Measurements from ENCODE around the gene RNF31. TPM values are rescaled to one million over a fixed set of nuclear protein-coding genes. Genes with fewer than 3 reads are reported as not detected.

The RNF31 gene
- total and polyA plus RNA-seq, 2 of the 13 experiments (the other 11 are each of a cell fraction or from before 2014, with no cell fraction given) = 48.2 to 86.8 TPM

DNA sequence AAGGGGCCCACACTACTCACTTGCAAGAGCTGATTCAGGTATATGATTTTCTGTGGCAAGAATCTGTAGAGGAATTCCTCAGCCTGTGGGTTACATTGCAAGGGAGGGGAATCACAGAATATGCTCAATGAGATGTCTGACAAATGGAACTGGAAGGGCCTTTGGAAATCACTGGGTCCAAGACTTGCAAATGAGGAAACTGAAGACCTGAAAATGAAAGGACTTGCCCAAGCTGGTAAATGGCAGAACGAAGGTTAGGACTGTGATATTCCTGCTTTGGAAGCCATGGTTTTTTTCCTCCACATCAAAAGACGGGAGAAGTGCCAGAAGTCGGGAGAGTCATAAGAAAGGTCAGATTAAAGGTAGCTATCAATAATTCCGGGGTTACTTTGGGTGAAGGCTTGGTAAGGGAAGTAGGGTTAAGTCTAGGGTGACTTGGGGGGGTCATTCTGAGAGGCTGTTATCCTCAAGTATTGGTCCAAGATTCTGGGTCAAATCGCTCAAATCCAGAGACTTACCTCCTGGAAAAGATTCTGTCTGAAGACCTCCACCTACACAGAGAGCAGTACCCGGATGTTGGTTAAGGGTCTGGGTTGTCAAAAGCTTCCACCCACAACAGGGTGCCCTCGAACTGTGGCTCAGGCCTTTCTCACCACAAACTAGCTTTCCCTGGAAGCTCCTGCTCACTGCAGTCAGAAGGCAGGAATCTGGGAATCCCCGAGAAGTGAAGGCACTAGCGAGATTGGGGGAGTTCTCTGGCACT is 1.4 kb upstream of the RNF31 start:
- POLR2A ChIA-PET = interaction anchor here (0.9 to 8.5 kb wide), 46 partner anchors 10 to 1556 kb away, joined by 3 to 279 read pairs (median 8); partner anchors contain the start of genes ACIN1, C14orf119, CARMIL3 and CHMP4A
- Histone ChIP-seq H3K9ac (ENCODE audit: insufficient read depth, low read depth, low read length) (peak overlapping the region; percentile 95), H3K79me2 (ENCODE audit: insufficient read depth, low read length) (peaks cover 43% of the 10 kb centered on the region), H3K27ac (ENCODE audit: extremely low read length, insufficient read depth, low read length) (peak overlapping the region; percentile 76), H4K20me1 (ENCODE audit: insufficient read depth, low read length) (peaks cover 7% of the 10 kb centered on the region; the same call in 1 of the 2 replicates), H3K27me3 (ENCODE audit: control insufficient read depth in 1 of 2, insufficient read depth in 2 of 2, low read length in 2 of 2) (peaks cover 0 to 3% of the 10 kb centered on the region in 2 experiments; a peak in 1 of 5 replicates), H3K4me3 (replicated peaks in 1 of 3; ENCODE audit: insufficient read depth in 1 of 3, low read depth in 2 of 3, low read length in 3 of 3) (peak overlapping the region; percentile 90 to 100 (median 91)), H3K4me1 (ENCODE audit: insufficient read depth, low read length) (peaks cover 63% of the 10 kb centered on the region), H2AFZ (ENCODE audit: low read length) (peak overlapping the region; percentile 21), H3K9me3 (ENCODE audit: low read length) (no peaks in the 10 kb centered on the region), H3K36me3 (replicated peaks in 1 of 2; ENCODE audit: control insufficient read depth in 1 of 2, insufficient read depth in 2 of 2, low read length in 2 of 2) (peaks cover 26 to 42% of the 10 kb centered on the region in 2 experiments), H3K4me2 (ENCODE audit: low read depth, low read length) (peak overlapping the region; percentile 98)
- ATAC-seq (no peak), FAIRE-seq (peak; percentile 43), DNase-seq (ENCODE audit: low spot score) (no peak)
- intact Hi-C loops (cut with micrococcal nuclease; ENCODE audit: unreplicated experiment) = loop anchor here (1.0 kb wide), 3 partner anchors 15 to 42 kb away; partner anchors contain the start of genes DCAF11, IPO4, IRF9 and NRL
- BruUV-seq (replicated peaks) = TSS peak; percentile 63
- WGBS (ENCODE audit: low lambda C conversion rate) = 5% methylated on average over 9 of the region's 9 CpGs
- CTCF ChIA-PET (ENCODE audit: low intra/inter-chr PET ratio, low total read pairs) = no interaction called here
- in situ Hi-C loops (cut with HindIII; ENCODE audit: extremely low pct_ligation_motif_present, low pct_unique_long_range_greater_than_20kb) = loop anchor here (25.0 kb wide), 1 partner anchor 834 kb away; the partner anchor contains the start of genes BCL2L2, PABPN1 and PPP1R3E
- no peak for TF ChIP-seq SSRP1 (CRISPR knock-in tag; IDR thresholded peaks at IDR 0.05)
- TF ChIP-seq ATRX (CRISPR knock-in tag; IDR thresholded peaks at IDR 0.05; ENCODE audit: borderline replicate concordance) = peak; percentile 90; the same call in 1 of the 2 replicates
- no peak for TF ChIP-seq RNF2 (conservative IDR thresholded peaks at IDR 0.05; ENCODE audit: low read depth)
- TF ChIP-seq ZNF264 (CRISPR knock-in tag; IDR thresholded peaks at IDR 0.05) = no peak
- TF ChIP-seq, protein P1, sequence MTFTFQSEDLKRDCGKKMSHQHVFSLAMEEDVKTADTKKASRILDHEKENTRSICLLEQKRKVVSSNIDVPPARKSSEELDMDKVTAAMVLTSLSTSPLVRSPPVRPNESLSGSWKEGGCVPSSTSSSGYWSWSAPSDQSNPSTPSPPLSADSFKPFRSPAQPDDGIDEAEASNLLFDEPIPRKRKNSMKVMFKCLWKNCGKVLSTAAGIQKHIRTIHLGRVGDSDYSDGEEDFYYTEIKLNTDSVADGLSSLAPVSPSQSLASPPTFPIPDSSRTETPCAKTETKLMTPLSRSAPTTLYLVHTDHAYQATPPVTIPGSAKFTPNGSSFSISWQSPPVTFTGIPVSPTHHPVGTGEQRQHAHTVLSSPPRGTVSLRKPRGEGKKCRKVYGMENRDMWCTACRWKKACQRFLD (CRISPR knock-in tag; IDR thresholded peaks at IDR 0.05; ENCODE audit: borderline replicate concordance) = 0 out of 2 replicates have a peak, but pooled peaks have one; percentile 1
- TF ChIP-seq ZNF883 (CRISPR knock-in tag; IDR thresholded peaks at IDR 0.05; ENCODE audit: not compliant biosample characterization) = no peak
- TF ChIP-seq ZNF335 (CRISPR knock-in tag; IDR thresholded peaks at IDR 0.05) = no peak
- TF ChIP-seq NFATC3 (CRISPR knock-in tag; IDR thresholded peaks at IDR 0.05) = no peak
- TF ChIP-seq GPN1 (CRISPR knock-in tag; IDR thresholded peaks at IDR 0.05; ENCODE audit: borderline replicate concordance) = no peak
- TF ChIP-seq HNRNPL (IDR thresholded peaks at IDR 0.05; ENCODE audit: low read depth, low read length) = no peak
- no peak for TF ChIP-seq RBM39 (IDR thresholded peaks at IDR 0.05; ENCODE audit: low read depth, low read length, poor library complexity, severe bottlenecking)
- TF ChIP-seq CBX1 (IDR thresholded peaks at IDR 0.05; ENCODE audit: low read depth) = no peak
- TF ChIP-seq U2AF2 (IDR thresholded peaks at IDR 0.05; ENCODE audit: low read depth, low read length) = no peak
- 0 out of 2 replicates have a peak, but pooled peaks have one; percentile 19 for TF ChIP-seq SALL2 (CRISPR knock-in tag; IDR thresholded peaks at IDR 0.05)
- TF ChIP-seq ZNF501 (CRISPR knock-in tag; IDR thresholded peaks at IDR 0.05) = no peak
- TF ChIP-seq MIER2 (CRISPR knock-in tag; IDR thresholded peaks at IDR 0.05) = no peak
- no peak for TF ChIP-seq RAD51 (IDR thresholded peaks at IDR 0.05; ENCODE audit: borderline replicate concordance)
- no peak for TF ChIP-seq TBX3 (IDR thresholded peaks at IDR 0.05; ENCODE audit: borderline replicate concordance)
- TF ChIP-seq ZNF326 (CRISPR knock-in tag; IDR thresholded peaks at IDR 0.05; ENCODE audit: borderline replicate concordance) = no peak
- TF ChIP-seq ZNF567 (CRISPR knock-in tag; IDR thresholded peaks at IDR 0.05; ENCODE audit: borderline replicate concordance) = 0 out of 2 replicates have a peak, but pooled peaks have one; percentile 26
- TF ChIP-seq ZFP90 (CRISPR knock-in tag; IDR thresholded peaks at IDR 0.05; ENCODE audit: borderline replicate concordance) = no peak
- TF ChIP-seq ETV5 (CRISPR knock-in tag; IDR thresholded peaks at IDR 0.05; ENCODE audit: borderline replicate concordance) = 0 out of 2 replicates have a peak, but pooled peaks have one; percentile 5
- TF ChIP-seq RXRA (CRISPR knock-in tag; IDR thresholded peaks at IDR 0.05) = no peak
- 0 out of 2 replicates have a peak, but pooled peaks have one; percentile 48 for TF ChIP-seq ZNF33B (CRISPR knock-in tag; IDR thresholded peaks at IDR 0.05)
- TF ChIP-seq TAF1 (CRISPR knock-in tag; IDR thresholded peaks at IDR 0.05) = no peak
- TF ChIP-seq SMAD9 (CRISPR knock-in tag; IDR thresholded peaks at IDR 0.05) = 0 out of 2 replicates have a peak, but pooled peaks have one; percentile 66

Data from HepG2 (cell line).